Activated T-cell treated with anti-CD3 and anti-CD28 coated beads, Interleukin-2, amount 50 U/mL, for 72 hours (primary cell): ENCODE data around the gene CELF1. TPM values are rescaled to one million over a fixed set of nuclear protein-coding genes. Genes with fewer than 3 reads are reported as not detected.
A peak's percentile ranks its signal among the peaks of the same experiment; 100 is the strongest.

Experiments used
- ATAC-seq, 2 donors: fragments of 150-1000 bp; cut with Tn5 transposase; replicated peaks in 1 of 2; 2 replicates each; pipeline ENCODE4 v1.10.0; 2021; ENCODE audit warnings: moderate library complexity in 2 of 2, mild to moderate bottlenecking in 1 of 2
- DNase-seq, 2 donors: peaks; one replicate each; pipeline ENCODE4 v3.0.0; 2021 to 2022; ENCODE audit warnings: mixed read lengths in 1 of 2
- H3K27ac Mint-ChIP-seq: one replicate; pipeline ENCODE4 v1.8.0; 2022; ENCODE audit warnings: mild to moderate bottlenecking, moderate library complexity, mixed read lengths
- H3K27me3 Mint-ChIP-seq: one replicate; pipeline ENCODE4 v1.8.0; 2022; ENCODE audit warnings: low read depth, mixed read lengths
- H3K36me3 Mint-ChIP-seq, 2 donors: one replicate each; pipeline ENCODE4 v1.8.0; 2022; ENCODE audit warnings: mixed read lengths in 2 of 2, mild to moderate bottlenecking in 1 of 2; ENCODE audit not compliant: insufficient read depth in 2 of 2
- H3K4me1 Mint-ChIP-seq: one replicate; pipeline ENCODE4 v1.8.0; 2022; ENCODE audit warnings: low read depth, mixed read lengths
- H3K4me3 Mint-ChIP-seq, 2 donors: one replicate each; pipeline ENCODE4 v1.8.0; 2022; ENCODE audit warnings: mild to moderate bottlenecking in 2 of 2, mixed read lengths in 2 of 2, moderate library complexity in 2 of 2
- H3K9me3 Mint-ChIP-seq, 2 donors: one replicate each; pipeline ENCODE4 v1.8.0; 2022; ENCODE audit warnings: mixed read lengths in 2 of 2
- total RNA-seq, 2 donors: library from RNA; stranded (reverse); gene quantifications; one replicate each; pipeline ENCODE4 v1.2.3, GENCODE V29; 2022

CELF1 gene
- total RNA-seq, result 100 to 1,000 TPM; 128 to 149 TPM

DNA sequence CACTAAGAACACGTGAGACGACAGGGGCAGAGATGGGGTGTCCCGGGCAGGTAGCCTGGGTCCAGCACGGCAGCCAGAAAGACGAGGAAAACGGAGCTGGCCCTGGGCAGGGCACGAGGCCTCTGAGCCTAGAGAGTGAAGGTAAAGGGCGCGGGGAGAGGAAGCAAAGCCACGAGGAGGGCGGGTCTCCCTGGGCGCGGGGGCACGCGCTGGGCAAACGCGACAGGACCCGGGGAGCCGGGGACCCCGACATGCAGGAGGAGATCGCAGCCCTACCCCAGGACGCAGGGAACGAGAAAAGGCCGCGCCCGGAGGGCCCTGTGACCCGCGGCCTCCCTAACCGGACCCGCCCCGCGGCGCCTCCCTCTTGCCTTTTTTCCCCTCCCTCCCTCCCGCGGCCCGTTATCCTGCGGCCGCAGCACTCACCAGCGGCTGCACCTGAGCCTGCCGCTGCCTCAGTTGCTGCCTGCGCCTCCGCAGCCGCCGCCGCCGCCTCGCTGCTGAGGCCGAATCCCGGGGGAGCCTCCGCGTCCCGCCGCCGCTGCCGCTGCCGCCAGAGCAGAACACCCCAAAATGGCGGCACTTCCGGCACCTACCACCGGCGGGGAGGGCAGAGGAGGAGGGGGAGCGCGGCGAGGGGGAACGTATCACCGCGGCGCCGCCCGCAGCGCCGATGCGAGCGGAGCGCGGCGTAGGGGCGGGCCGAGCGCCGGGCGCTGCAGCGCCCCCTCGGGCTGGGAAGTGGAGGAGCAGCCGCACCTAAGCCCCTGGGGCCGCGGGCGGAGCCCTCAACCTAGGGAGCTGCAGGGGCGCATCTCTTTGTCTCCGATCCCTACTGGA is at the start of gene CELF1:
Gene CELF1, minus strand, starts transcription at position 567 of the 840 bp plus-strand sequence. CDS start 53,609 bp downstream, outside the sequence.
- Mint-ChIP-seq H3K4me3 (peak within 1 kb of the TSS; percentile 97 to 99), H3K4me1 (peaks cover 42% of the 10 kb centered on the region), H3K36me3 (peaks cover 7 to 8% of the 10 kb centered on the region in 2 donors), H3K9me3 (no peaks in the 10 kb centered on the region), H3K27ac (peak within 1 kb of the TSS; percentile 98), H3K27me3 (no peaks in the 10 kb centered on the region)
- peak; percentile 95 for DNase-seq
- ATAC-seq, result peak; percentile 97

DNA sequence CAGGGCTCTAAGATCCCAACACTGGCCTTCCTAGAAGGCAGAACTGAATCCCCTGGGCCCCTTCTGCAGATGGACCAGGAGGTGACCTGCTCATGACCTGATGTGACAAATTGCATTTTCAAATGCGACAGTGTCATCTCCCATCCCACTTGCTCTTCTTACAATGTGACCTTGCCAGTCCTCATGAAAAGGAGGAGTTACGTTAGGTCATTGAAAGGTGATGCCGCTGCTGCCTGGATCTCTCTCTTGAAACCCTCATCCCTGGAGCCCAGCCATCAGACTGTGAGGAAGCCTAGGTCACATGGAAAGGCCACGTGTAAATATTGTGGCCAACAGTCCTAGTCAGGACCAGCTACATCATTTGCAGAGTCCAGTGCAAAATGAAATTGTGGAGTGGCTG is 47.0 kb upstream of the CELF1 start:
- DNase-seq, result no peak
- no peaks in the 10 kb centered on the region for H3K9me3 Mint-ChIP-seq
- H3K4me1 Mint-ChIP-seq, result no peaks in the 10 kb centered on the region
- peaks cover 13% of the 10 kb centered on the region for H3K27me3 Mint-ChIP-seq
- no peak overlapping the region for H3K4me3 Mint-ChIP-seq
- no peaks in the 10 kb centered on the region for H3K36me3 Mint-ChIP-seq
- ATAC-seq, result no peak
- no peak overlapping the region for H3K27ac Mint-ChIP-seq

DNA sequence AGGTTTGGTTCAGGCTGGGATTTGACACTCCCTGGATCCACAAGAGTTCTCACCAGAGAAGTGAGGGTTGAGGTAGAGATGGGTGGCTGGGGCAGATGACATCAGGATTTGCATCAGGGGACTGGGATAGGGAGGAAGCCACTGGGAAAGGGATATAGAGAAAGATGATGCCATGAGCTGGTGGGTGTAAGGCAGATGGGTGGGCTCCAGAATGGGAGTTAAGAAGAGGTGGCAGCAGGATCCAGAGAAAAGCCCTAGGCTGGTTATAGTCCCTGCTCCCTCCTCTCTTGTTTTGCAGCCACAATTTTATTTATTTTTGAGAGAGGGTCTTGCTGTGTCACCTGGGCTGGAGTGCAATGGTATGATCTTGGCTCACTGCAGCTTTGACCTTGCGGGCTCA is 43.0 kb upstream of the CELF1 start:
- peaks cover 44% of the 10 kb centered on the region for H3K27me3 Mint-ChIP-seq
- no peak for DNase-seq
- H3K27ac Mint-ChIP-seq, result no peak overlapping the region
- no peaks in the 10 kb centered on the region for H3K36me3 Mint-ChIP-seq
- peaks cover 10% of the 10 kb centered on the region for H3K4me1 Mint-ChIP-seq
- H3K9me3 Mint-ChIP-seq, result no peaks in the 10 kb centered on the region
- no peak overlapping the region for H3K4me3 Mint-ChIP-seq
- ATAC-seq, result no peak

DNA sequence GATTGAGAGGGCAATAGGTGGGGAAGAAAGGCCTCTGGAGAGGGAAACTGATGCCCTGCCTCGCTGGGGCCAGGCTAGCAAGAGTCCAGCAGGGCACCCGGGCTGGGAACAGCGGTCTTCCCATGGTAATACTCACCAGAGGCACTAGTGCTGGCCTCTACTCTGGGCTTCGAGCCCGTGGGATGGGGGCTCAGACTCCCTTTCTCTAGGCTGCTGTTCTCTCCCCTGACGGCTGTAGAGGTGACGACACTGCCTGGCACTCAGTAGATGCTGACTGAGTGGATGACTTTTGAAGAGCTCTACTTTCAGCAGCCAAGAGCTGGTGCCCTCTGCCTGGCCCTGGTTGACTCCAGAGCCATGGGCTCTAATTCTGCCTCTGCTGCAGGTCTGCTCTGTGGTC is 42.1 kb upstream of the CELF1 start:
- DNase-seq (no peak), ATAC-seq (peak; percentile 12 to 20)
- Mint-ChIP-seq H3K4me1 (peaks cover 10% of the 10 kb centered on the region), H3K9me3 (no peaks in the 10 kb centered on the region), H3K4me3 (no peak overlapping the region), H3K27ac (no peak overlapping the region), H3K27me3 (peaks cover 44% of the 10 kb centered on the region), H3K36me3 (no peaks in the 10 kb centered on the region)

DNA sequence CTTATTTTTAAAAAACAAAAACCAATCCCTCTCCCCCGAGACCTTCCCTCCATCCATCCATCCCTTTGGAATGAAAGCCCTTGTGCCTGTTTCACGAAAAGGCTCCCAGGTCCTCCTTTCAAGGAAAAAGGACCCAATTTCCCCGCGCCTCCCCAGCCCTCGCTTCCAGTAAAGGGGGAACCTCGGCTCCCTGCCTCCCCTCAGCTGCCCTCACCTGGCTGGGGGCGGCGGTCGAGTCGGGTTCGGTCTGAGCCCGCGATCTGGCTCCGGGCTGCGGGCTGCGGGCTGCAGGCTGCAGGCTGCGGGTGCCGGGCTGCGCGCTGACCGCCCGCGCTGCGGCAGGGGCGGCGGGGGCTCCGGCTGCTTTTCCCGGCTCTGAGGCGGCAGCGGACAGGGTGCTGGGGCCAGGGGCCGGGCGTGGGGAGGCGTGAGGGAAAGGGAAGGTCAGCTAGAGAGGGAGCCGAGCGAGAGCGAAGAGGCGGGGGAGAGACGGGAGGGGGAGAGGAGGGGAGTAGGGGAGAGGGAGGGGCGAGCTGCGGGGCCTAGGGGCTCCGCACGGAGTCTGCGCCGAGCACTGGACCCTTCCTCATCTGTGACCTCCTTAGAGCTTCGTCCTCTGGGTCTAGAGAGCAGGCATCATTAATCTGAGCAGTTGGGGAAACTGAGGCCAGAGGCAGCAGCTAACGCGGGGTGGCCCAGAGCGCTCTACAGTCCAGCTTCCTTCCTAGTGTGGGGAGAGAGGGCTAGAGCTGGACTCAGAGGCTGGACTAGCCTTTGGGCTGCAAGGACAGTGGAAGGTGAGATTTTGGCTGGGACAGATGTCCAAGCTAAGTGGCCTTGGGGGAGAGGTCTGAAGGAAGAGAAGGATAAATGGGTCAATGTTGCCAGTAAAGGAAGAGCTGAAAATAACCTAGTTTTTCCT is 41.3 kb upstream of the CELF1 start, which contains the start of gene C1QTNF4:
Gene C1QTNF4, minus strand, starts transcription at position 478 of the 922 bp plus-strand sequence. CDS start 3,601 bp downstream, outside the sequence.
- DNase-seq (no peak), ATAC-seq (no peak)
- H3K36me3 Mint-ChIP-seq, result no peaks in the 10 kb centered on the region
- H3K9me3 Mint-ChIP-seq, result no peaks in the 10 kb centered on the region
- H3K4me1 Mint-ChIP-seq, result peaks cover 10% of the 10 kb centered on the region
- H3K27me3 Mint-ChIP-seq, result peaks cover 44% of the 10 kb centered on the region
- peak within 1 kb of the TSS; percentile 34 to 43 for H3K4me3 Mint-ChIP-seq
- no peak within 1 kb of the TSS for H3K27ac Mint-ChIP-seq

DNA sequence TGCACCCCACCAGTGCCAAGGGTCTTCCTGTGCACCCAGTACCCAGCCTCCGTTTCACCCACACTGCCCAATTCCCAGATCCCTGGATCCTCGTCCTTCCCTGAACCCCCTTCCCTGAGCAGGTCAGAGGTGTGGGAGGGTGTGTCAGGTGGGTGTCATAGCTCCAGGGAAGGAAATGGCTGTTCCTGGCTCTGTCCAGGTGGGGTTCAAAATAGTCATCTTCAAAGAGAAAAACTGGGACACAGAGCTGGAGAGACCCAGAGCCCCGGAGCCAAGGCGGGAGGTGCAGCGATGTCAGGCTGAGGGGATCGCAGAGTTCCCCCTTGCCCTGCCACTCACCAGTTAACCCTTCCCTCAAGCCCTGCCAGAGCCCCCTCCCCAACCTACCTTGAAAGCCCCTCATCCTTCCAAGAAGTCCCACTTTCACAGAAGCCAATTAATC is 40.6 kb upstream of the CELF1 start:
- Mint-ChIP-seq H3K4me3 (peak overlapping the region; percentile 34 to 43), H3K4me1 (peaks cover 10% of the 10 kb centered on the region), H3K27ac (no peak overlapping the region), H3K27me3 (peaks cover 44% of the 10 kb centered on the region), H3K9me3 (no peaks in the 10 kb centered on the region), H3K36me3 (no peaks in the 10 kb centered on the region)
- DNase-seq (no peak), ATAC-seq (no peak)

DNA sequence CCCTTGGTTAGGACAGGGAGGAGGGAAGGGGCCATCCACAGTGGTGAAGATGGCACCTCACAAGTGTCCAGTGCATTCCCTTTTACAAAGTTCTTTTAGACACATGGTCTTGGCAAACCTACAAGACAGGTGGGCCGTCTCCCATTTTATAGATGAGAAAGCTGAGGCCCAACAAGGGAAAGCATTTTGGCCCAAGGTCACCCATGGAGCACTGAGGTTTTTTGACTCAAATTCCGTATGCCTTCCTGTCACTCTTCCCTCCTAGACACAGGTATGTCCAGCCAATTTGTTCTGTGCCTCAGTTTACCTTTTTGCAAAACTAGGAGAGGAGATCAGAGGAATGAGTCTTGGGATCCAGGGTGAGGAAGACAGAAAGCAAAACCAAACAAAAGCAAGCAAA is 40.0 kb upstream of the CELF1 start:
- Mint-ChIP-seq H3K4me1 (peaks cover 10% of the 10 kb centered on the region), H3K36me3 (no peaks in the 10 kb centered on the region), H3K4me3 (no peak overlapping the region), H3K9me3 (no peaks in the 10 kb centered on the region), H3K27ac (no peak overlapping the region), H3K27me3 (peaks cover 44% of the 10 kb centered on the region)
- DNase-seq (no peak), ATAC-seq (no peak)

DNA sequence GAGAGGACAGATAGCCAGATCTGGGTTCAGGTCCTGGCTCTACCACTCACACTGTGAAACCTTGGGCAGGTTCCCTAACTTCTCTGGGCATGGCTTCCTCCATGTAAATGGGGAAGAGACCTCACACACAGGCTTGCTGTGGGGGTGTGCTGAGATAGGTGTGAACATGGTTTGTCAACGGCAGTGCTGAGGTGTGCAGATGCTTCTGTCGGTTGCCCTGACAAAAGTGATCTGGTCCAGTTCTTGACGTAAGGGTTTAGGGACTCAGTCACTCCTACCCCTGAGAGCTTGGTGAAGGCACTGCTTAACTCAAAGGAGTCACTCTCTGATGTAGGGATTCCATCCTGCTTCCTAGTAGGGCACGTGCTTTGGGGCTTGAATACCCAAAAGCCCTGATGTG is 39.3 kb upstream of the CELF1 start:
- Mint-ChIP-seq H3K27ac (no peak overlapping the region), H3K9me3 (no peaks in the 10 kb centered on the region), H3K4me3 (no peak overlapping the region), H3K4me1 (peaks cover 10% of the 10 kb centered on the region), H3K27me3 (peaks cover 44% of the 10 kb centered on the region), H3K36me3 (no peaks in the 10 kb centered on the region)
- DNase-seq (no peak), ATAC-seq (no peak)

DNA sequence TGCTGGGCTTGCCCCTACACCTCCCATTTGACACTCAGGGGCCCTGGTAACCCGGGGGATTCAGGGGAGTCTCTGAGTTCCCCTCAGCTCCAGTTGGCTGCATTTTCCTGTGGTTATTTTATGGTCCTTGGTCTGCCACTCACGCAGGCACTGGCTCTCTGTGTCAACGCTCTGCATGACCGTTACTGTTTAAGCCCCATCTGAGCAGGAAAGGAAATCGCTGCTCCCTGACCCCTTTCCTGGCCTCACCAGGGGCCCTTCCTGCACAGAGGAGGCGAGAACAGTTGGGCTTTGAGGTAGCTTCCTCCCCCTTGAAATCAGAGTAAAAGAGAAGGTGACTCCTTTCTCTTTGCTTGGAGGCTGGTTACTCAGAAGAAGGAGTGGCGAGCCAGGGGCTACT is 38.8 kb upstream of the CELF1 start:
- no peaks in the 10 kb centered on the region for H3K36me3 Mint-ChIP-seq
- ATAC-seq (no peak), DNase-seq (no peak)
- H3K4me1 Mint-ChIP-seq, result peaks cover 10% of the 10 kb centered on the region
- H3K4me3 Mint-ChIP-seq, result no peak overlapping the region
- no peaks in the 10 kb centered on the region for H3K9me3 Mint-ChIP-seq
- H3K27ac Mint-ChIP-seq, result no peak overlapping the region
- H3K27me3 Mint-ChIP-seq, result peaks cover 44% of the 10 kb centered on the region

DNA sequence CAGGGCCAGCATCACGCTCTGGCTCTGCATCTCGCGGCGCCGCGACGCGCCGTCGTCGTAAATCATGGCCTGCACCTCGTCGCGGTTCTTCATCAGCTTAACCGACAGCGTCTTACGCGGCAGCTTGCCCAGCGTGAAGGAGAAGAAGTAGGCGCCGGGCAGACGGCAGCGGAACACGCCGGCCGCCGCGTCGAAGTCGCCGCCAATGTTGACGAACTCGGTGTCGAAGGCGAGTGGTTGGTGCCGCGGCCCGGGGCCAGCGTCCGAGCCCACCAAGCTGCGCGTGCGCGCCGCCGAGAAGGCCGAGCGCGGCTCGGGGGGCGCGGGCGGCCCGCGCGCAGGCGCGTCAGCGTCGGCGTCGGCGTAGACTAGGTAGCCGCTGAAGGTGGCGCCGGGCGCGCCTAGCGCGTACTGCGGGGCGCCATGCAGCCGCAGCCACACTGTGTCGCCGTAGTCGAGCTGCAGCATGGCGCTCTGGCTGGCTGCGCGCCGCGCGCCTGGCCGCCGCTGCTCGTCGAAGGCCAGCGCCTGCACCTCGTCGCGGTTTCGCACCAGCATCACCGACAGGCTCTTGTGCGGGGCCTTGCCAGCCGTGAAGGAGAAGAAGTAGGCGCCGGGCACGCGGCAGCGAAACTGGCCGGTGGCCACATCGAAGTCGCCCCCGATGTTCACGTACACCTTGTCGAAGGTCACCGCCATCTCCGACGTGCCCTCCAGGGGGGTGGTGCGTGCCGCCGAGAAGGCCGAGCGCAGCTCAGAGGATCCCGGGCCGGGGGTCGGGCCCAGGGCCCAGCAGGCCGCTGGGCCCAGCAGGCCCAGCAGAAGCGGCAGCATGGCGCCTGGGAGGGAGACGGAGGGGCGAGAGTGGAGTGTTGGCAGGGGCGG is 37.3 kb upstream of the CELF1 start:
- DNase-seq (no peak), ATAC-seq (no peak)
- Mint-ChIP-seq H3K27ac (no peak overlapping the region), H3K9me3 (no peaks in the 10 kb centered on the region), H3K4me1 (peaks cover 10% of the 10 kb centered on the region), H3K27me3 (peaks cover 34% of the 10 kb centered on the region), H3K4me3 (no peak overlapping the region), H3K36me3 (peaks cover 0 to 2% of the 10 kb centered on the region in 2 donors)

DNA sequence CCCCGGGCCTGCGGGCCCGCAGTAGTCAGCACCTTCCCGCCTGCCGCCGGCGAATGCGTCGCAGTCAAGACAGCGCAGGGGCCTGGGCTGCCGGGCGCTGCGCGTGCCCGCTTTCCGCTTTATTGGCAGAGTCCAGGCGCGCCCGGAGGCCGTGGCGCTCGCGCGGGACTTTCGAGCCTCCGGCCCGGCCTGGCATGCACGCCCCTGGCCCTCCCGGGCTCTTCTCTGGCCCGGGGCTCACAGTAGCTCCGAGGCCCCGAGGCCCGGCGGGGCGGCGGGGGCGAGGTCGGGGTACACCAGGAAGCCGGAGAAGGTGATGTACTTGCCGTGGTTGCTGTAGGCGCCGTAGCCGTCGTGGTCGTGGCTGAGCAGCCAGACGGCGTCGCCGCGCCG is 36.6 kb upstream of the CELF1 start:
- Mint-ChIP-seq H3K4me1 (peaks cover 10% of the 10 kb centered on the region), H3K9me3 (no peaks in the 10 kb centered on the region), H3K36me3 (peaks cover 0 to 4% of the 10 kb centered on the region in 2 donors), H3K4me3 (no peak overlapping the region), H3K27me3 (peaks cover 27% of the 10 kb centered on the region), H3K27ac (no peak overlapping the region)
- ATAC-seq, result no peak
- DNase-seq, result no peak

DNA sequence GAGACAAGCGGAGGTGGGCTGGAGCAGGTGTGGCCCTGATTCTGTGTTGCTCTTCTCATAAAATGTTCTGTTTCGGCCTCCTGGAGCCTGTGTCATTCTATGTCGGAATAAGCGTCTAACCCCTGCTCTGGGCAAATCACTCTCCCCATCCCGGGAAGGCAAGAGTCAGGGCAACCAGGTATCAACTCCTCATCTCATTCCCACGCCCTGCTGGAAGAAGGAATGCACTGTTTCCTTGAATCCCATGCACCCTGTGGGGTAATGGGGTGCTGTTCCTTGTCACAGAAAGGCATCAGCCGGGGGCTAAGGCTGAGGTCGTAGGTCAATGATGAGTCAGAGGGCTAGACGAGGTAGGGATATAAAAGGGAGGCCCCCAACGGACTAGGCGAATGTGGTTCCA is 36.2 kb upstream of the CELF1 start:
- Mint-ChIP-seq H3K9me3 (no peaks in the 10 kb centered on the region), H3K4me1 (peaks cover 10% of the 10 kb centered on the region), H3K27ac (no peak overlapping the region), H3K27me3 (peaks cover 23% of the 10 kb centered on the region), H3K4me3 (no peak overlapping the region), H3K36me3 (peaks cover 2 to 7% of the 10 kb centered on the region in 2 donors)
- DNase-seq (no peak), ATAC-seq (no peak)
